Measurements from ENCODE around the gene ZWILCH. TPM values are rescaled to one million over a fixed set of nuclear protein-coding genes. Genes with fewer than 3 reads are reported as not detected.

Gene ZWILCH
- total and polyA plus RNA-seq, 9 of the 15 experiments (the other 6 are each of a cell fraction or from before 2014, with no cell fraction given): 32.8 to 94.2 (median 52.1) TPM

DNA sequence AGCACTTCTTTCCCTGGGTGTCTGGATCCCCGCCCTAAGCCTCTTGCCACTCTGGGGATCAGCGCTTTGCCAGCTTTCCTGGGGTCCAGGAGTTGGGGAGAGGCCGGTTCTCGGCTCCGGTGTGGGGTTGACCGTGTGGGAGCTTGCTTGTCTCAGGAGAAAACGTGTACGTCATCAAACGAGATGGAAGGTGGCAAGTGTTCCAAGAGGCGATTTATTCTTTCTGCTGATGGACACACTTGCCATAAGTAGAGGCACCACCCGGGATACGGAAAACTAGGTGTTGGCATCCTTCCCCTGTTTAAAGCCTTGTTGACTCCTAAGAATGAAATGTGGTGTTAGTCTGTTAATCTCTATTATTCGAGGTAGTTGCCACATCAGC, 295 bp downstream of the ZWILCH start:
- WGBS (ENCODE audit: insufficient coverage, low coverage, missing lambda C conversion rate): 2% methylated on average over 13 of the region's 13 CpGs
- ATAC-seq (peak; percentile 46), DNase-seq (ENCODE audit: extremely low read depth in 1 of 4, low spot score in 3 of 4) (no peak), FAIRE-seq (no peak)
- Histone ChIP-seq H3K9me1 (ENCODE audit: control insufficient read depth, insufficient read depth, low read length) (no peaks in the 10 kb centered on the region), H3K27ac (ENCODE audit: extremely low read depth, low read depth, low read length) (peak overlapping the region; percentile 97), H3K9ac (ENCODE audit: insufficient read depth in 1 of 2, low read depth in 2 of 2, low read length in 2 of 2) (peak overlapping the region; percentile 97 to 98), H3K27me3 (ENCODE audit: control insufficient read depth in 2 of 2, insufficient read depth in 2 of 2, low read length in 2 of 2) (no peaks in the 10 kb centered on the region), H3K79me2 (ENCODE audit: control insufficient read depth, insufficient read depth, low read length) (peaks cover 84% of the 10 kb centered on the region), H3K4me2 (ENCODE audit: insufficient read depth, low read length) (peak overlapping the region; percentile 97), H3K4me3 (peak overlapping the region; percentile 71), H2AFZ (ENCODE audit: low read depth, low read length) (peak overlapping the region; percentile 97), H3K9me3 (replicated peaks; ENCODE audit: control insufficient read depth, insufficient read depth, low read depth, low read length) (no peaks in the 10 kb centered on the region), H3K4me1 (replicated peaks in 1 of 2; ENCODE audit: control insufficient read depth in 2 of 2, insufficient read depth in 2 of 2, low read length in 2 of 2) (peaks cover 17 to 19% of the 10 kb centered on the region in 2 experiments), H4K20me1 (replicated peaks; ENCODE audit: control insufficient read depth, insufficient read depth, low read length) (peaks cover 27% of the 10 kb centered on the region), H3K36me3 (ENCODE audit: control insufficient read depth, insufficient read depth, low read length) (peaks cover 45% of the 10 kb centered on the region)
- in situ Hi-C loops (cut with MboI) (no loop called here), intact Hi-C loops (cut with micrococcal nuclease) (loop anchor here (5.0 kb wide), 1 partner anchor 62 kb away; the partner anchor contains the start of gene LCTL)
- ChIA-PET POLR2A (interaction anchor here (0.6 to 2.9 kb wide), 12 partner anchors 9 to 319 kb away, joined by 3 to 8 read pairs (median 4); partner anchors contain the start of gene LCTL), CTCF (ENCODE audit: low intra/inter-chr PET ratio) (no interaction called here)
- TSS peak; percentile 79 for BruUV-seq (replicated peaks)
- TF ChIP-seq, protein P1, sequence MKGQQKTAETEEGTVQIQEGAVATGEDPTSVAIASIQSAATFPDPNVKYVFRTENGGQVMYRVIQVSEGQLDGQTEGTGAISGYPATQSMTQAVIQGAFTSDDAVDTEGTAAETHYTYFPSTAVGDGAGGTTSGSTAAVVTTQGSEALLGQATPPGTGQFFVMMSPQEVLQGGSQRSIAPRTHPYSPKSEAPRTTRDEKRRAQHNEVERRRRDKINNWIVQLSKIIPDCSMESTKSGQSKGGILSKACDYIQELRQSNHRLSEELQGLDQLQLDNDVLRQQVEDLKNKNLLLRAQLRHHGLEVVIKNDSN (CRISPR knock-in tag; IDR thresholded peaks at IDR 0.05): 0 out of 2 replicates have a peak, but pooled peaks have one; percentile 16
- TF ChIP-seq, protein P2, sequence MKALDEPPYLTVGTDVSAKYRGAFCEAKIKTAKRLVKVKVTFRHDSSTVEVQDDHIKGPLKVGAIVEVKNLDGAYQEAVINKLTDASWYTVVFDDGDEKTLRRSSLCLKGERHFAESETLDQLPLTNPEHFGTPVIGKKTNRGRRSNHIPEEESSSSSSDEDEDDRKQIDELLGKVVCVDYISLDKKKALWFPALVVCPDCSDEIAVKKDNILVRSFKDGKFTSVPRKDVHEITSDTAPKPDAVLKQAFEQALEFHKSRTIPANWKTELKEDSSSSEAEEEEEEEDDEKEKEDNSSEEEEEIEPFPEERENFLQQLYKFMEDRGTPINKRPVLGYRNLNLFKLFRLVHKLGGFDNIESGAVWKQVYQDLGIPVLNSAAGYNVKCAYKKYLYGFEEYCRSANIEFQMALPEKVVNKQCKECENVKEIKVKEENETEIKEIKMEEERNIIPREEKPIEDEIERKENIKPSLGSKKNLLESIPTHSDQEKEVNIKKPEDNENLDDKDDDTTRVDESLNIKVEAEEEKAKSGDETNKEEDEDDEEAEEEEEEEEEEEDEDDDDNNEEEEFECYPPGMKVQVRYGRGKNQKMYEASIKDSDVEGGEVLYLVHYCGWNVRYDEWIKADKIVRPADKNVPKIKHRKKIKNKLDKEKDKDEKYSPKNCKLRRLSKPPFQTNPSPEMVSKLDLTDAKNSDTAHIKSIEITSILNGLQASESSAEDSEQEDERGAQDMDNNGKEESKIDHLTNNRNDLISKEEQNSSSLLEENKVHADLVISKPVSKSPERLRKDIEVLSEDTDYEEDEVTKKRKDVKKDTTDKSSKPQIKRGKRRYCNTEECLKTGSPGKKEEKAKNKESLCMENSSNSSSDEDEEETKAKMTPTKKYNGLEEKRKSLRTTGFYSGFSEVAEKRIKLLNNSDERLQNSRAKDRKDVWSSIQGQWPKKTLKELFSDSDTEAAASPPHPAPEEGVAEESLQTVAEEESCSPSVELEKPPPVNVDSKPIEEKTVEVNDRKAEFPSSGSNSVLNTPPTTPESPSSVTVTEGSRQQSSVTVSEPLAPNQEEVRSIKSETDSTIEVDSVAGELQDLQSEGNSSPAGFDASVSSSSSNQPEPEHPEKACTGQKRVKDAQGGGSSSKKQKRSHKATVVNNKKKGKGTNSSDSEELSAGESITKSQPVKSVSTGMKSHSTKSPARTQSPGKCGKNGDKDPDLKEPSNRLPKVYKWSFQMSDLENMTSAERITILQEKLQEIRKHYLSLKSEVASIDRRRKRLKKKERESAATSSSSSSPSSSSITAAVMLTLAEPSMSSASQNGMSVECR (CRISPR knock-in tag; IDR thresholded peaks at IDR 0.05): 0 out of 2 replicates have a peak, but pooled peaks have one; percentile 28
- TF ChIP-seq FOXA3 (CRISPR knock-in tag; conservative IDR thresholded peaks at IDR 0.05 in 1 of 2, IDR thresholded peaks at IDR 0.05 in 1 of 2): peak in 1 of 2 experiments; percentile 5; a peak in 1 of 4 replicates
- TF ChIP-seq DACH1 (IDR thresholded peaks at IDR 0.05; ENCODE audit: partially characterized antibody): no peak
- TF ChIP-seq, protein P3, sequence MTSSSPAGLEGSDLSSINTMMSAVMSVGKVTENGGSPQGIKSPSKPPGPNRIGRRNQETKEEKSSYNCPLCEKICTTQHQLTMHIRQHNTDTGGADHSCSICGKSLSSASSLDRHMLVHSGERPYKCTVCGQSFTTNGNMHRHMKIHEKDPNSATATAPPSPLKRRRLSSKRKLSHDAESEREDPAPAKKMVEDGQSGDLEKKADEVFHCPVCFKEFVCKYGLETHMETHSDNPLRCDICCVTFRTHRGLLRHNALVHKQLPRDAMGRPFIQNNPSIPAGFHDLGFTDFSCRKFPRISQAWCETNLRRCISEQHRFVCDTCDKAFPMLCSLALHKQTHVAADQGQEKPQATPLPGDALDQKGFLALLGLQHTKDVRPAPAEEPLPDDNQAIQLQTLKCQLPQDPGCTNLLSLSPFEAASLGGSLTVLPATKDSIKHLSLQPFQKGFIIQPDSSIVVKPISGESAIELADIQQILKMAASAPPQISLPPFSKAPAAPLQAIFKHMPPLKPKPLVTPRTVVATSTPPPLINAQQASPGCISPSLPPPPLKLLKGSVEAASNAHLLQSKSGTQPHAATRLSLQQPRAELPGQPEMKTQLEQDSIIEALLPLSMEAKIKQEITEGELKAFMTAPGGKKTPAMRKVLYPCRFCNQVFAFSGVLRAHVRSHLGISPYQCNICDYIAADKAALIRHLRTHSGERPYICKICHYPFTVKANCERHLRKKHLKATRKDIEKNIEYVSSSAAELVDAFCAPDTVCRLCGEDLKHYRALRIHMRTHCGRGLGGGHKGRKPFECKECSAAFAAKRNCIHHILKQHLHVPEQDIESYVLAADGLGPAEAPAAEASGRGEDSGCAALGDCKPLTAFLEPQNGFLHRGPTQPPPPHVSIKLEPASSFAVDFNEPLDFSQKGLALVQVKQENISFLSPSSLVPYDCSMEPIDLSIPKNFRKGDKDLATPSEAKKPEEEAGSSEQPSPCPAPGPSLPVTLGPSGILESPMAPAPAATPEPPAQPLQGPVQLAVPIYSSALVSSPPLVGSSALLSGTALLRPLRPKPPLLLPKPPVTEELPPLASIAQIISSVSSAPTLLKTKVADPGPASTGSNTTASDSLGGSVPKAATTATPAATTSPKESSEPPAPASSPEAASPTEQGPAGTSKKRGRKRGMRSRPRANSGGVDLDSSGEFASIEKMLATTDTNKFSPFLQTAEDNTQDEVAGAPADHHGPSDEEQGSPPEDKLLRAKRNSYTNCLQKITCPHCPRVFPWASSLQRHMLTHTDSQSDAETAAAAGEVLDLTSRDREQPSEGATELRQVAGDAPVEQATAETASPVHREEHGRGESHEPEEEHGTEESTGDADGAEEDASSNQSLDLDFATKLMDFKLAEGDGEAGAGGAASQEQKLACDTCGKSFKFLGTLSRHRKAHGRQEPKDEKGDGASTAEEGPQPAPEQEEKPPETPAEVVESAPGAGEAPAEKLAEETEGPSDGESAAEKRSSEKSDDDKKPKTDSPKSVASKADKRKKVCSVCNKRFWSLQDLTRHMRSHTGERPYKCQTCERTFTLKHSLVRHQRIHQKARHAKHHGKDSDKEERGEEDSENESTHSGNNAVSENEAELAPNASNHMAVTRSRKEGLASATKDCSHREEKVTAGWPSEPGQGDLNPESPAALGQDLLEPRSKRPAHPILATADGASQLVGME (CRISPR knock-in tag; IDR thresholded peaks at IDR 0.05): no peak
- TF ChIP-seq SIN3A (IDR thresholded peaks at IDR 0.05; ENCODE audit: borderline replicate concordance in 2 of 2, control insufficient read depth in 1 of 2, low read depth in 2 of 2, low read length in 2 of 2): peak; percentile 1 to 25; a peak in 2 of 4 replicates
- no peak for TF ChIP-seq FOXJ3 (CRISPR knock-in tag; IDR thresholded peaks at IDR 0.05)
- no peak for TF ChIP-seq ZKSCAN1 (IDR thresholded peaks at IDR 0.05; ENCODE audit: low read depth, low read length)
